ENCODE results near the gene ASB16.
A peak's percentile ranks its signal among the peaks of the same experiment; 100 is the strongest.

Gene ASB16

GRCh38 chr17:44205962-44206824 lies 35.7 kb downstream of the ASB16 start:
- no peak overlapping the region for H3K4me3 ChIP-seq (replicated peaks; ENCODE audit: low read depth, low read length)
- TF ChIP-seq, protein P1, sequence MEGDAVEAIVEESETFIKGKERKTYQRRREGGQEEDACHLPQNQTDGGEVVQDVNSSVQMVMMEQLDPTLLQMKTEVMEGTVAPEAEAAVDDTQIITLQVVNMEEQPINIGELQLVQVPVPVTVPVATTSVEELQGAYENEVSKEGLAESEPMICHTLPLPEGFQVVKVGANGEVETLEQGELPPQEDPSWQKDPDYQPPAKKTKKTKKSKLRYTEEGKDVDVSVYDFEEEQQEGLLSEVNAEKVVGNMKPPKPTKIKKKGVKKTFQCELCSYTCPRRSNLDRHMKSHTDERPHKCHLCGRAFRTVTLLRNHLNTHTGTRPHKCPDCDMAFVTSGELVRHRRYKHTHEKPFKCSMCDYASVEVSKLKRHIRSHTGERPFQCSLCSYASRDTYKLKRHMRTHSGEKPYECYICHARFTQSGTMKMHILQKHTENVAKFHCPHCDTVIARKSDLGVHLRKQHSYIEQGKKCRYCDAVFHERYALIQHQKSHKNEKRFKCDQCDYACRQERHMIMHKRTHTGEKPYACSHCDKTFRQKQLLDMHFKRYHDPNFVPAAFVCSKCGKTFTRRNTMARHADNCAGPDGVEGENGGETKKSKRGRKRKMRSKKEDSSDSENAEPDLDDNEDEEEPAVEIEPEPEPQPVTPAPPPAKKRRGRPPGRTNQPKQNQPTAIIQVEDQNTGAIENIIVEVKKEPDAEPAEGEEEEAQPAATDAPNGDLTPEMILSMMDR (IDR thresholded peaks at IDR 0.05; ENCODE audit: low read length, missing control alignments) = peak; percentile 13

DNA sequence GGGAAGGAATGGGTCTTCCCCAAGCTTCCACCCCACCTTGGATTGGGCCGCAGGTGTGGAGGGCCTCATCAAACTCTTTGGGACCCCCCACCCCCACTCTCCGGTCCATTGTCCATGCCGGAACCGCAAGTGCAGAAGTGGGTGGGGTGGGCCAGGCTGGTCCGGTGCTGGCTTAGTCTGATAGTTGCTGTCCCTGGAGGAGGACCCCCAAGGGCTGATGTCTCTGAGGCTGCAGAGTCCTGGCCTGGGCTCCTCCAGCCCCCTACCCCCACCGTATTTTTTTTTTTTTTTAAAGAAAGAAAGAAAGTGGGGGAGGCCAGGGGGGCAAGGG lies 36.3 kb downstream of the ASB16 start:
- TF ChIP-seq, protein P1 (IDR thresholded peaks at IDR 0.05; ENCODE audit: low read length, missing control alignments) = no peak
- H3K4me3 ChIP-seq (replicated peaks; ENCODE audit: low read depth, low read length) = no peak overlapping the region
- no peak for DNase-seq (ENCODE audit: low read depth)

More at GRCh38 chr17:44205962-44206824, 35.7 kb downstream of the ASB16 start:
- no peak for DNase-seq (ENCODE audit: low read depth)

DNA sequence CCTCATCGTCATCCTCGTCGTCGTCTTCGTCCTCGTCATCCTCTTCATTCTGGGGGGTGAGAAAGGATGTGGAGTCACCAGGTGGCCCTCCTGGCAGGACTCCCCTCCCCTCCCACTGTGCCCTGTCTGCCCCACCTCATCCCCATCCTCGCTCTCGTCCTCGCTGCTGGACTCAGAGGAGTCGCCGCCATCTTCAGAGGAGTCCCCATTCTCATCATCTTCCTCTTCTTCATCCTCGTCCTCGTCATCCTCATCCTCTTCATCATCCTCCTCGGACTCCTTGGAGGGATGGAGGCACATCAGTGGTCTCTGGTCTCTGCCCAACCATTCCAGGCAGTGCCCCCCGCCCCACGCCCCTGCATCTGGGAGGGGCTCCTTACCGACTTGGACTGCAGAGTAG lies 36.8 kb downstream of the ASB16 start:
- no peak overlapping the region for H3K4me3 ChIP-seq (replicated peaks; ENCODE audit: low read depth, low read length)
- DNase-seq (ENCODE audit: low read depth) = no peak
- TF ChIP-seq, protein P1 (IDR thresholded peaks at IDR 0.05; ENCODE audit: low read length, missing control alignments) = no peak

DNA sequence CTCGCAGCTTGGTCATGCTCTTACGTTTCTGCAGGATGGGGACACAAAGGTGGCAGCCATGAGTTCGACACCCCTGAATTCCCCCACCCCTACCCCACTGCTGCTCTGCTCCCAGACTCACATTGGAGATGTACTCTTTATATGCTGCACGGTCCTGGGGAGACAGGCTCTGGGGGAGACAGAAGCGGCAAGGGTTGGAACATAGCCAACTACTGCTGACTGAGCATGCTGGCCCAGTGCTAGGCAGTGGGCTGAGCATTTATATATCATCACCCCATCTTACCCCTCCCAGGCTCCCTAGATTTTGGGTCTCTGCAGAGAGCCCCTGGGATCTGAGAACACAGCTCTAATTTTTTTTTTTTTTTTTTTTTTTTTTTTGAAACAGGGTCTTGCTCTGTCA lies 37.2 kb downstream of the ASB16 start:
- no peak overlapping the region for H3K4me3 ChIP-seq (replicated peaks; ENCODE audit: low read depth, low read length)
- TF ChIP-seq, protein P1 (IDR thresholded peaks at IDR 0.05; ENCODE audit: low read length, missing control alignments) = no peak
- no peak for DNase-seq (ENCODE audit: low read depth)

DNA sequence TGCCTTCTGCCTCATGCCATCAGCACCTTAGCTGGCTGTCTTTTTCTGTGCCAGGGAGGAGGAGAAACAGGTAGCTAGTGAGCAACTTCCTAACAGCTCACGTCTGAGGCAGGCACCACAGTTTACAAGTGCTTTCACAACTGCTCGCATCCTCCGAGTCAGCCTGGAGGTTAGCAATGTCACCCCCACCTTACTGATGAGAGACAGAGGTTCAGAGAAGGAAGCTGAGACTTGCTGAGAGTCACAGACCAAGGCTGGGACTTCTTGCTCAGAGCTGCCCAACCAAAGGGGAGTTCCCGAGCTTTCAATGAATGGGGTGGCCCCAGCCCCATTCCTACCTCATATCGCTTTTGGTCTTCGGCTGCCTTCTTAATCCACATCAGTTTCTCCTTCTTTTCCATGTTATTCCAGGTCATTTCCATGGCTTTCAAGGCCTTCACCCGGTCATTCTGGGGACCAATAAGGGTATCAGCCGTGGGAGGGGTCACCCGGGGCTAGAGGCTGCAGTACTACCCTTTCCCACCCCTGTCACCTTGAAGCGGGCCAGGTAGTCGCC lies 39.4 kb downstream of the ASB16 start:
- H3K4me3 ChIP-seq (replicated peaks; ENCODE audit: low read depth, low read length) = no peak overlapping the region
- DNase-seq (ENCODE audit: low read depth) = no peak
- TF ChIP-seq, protein P1 (IDR thresholded peaks at IDR 0.05; ENCODE audit: low read length, missing control alignments) = no peak

- H3K4me3 ChIP-seq (replicated peaks; ENCODE audit: low read depth, low read length) = no peak overlapping the region
- TF ChIP-seq, protein P1 (IDR thresholded peaks at IDR 0.05; ENCODE audit: low read length, missing control alignments) = peak; percentile 67
- peak; percentile 87 for DNase-seq (ENCODE audit: low read depth)
Observed at GRCh38 chr17:44210342-44211192, 40.1 kb downstream of the ASB16 start.

Data from fibroblast of pulmonary artery (primary cell).